ACC112 (cell line): ENCODE measurements around the gene BAG3.
A peak's percentile ranks its signal among the peaks of the same experiment; 100 is the strongest.

Source experiments
- H2AFZ ChIP-seq: fragments of 200-600 bp; sonication (generic); one replicate; pipeline ENCODE4 v1.6.0; 2017; ENCODE audit warnings: antibody characterized with exemption, low read length; ENCODE audit not compliant: unreplicated experiment
- H3K27ac ChIP-seq: fragments of 200-600 bp; sonication (generic); 2 replicates; pipeline ENCODE4 v1.5.1; 2014; ENCODE audit warnings: low read depth, mild to moderate bottlenecking, antibody characterized with exemption, low read length, moderate library complexity
- H3K27me3 ChIP-seq: fragments of 200-600 bp; sonication (generic); 2 replicates; pipeline ENCODE4 v1.6.1; 2014; ENCODE audit warnings: mild to moderate bottlenecking, antibody characterized with exemption, low read length, moderate library complexity, mixed read lengths; ENCODE audit not compliant: insufficient read depth
- H3K36me3 ChIP-seq: fragments of 200-600 bp; sonication (generic); 2 replicates; pipeline ENCODE4 v1.6.1; 2016; ENCODE audit warnings: mild to moderate bottlenecking, antibody characterized with exemption, low read length, moderate library complexity, mixed read lengths; ENCODE audit not compliant: insufficient read depth
- H3K4me1 ChIP-seq: fragments of 200-600 bp; sonication (generic); one replicate; pipeline ENCODE4 v1.6.1; 2016; ENCODE audit warnings: low read length, mixed read lengths; ENCODE audit not compliant: insufficient read depth, unreplicated experiment, control insufficient read depth
- H3K4me3 ChIP-seq: fragments of 200-600 bp; sonication (generic); 2 replicates; pipeline ENCODE4 v1.5.1; 2014; ENCODE audit warnings: mild to moderate bottlenecking, low read depth, low read length
- H3K79me2 ChIP-seq: fragments of 200-600 bp; sonication (generic); one replicate; pipeline ENCODE4 v1.6.0; 2016; ENCODE audit warnings: low read length; ENCODE audit not compliant: control insufficient read depth, unreplicated experiment, insufficient read depth

The BAG3 gene

DNA sequence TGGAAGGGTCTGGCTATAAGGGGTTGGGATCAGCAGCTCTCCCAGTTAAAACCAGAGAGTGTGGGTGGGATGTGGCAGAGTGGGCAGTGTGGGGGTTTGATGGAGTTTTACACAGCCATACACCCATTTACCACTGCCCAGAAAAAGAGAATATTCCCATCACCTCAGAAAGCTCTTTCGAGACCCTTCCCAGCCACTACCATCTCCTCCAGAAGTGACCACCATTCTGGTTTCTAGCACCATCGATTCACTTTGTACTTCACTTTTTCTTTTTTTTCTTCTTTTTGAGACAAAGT is 15.5 kb downstream of the BAG3 start:
- Histone ChIP-seq H3K36me3 (peaks cover 6% of the 10 kb centered on the region; the same call in 1 of the 2 replicates), H3K4me3 (no peak overlapping the region), H3K27me3 (no peaks in the 10 kb centered on the region), H3K4me1 (peaks cover 65% of the 10 kb centered on the region), H3K79me2 (peaks cover 84% of the 10 kb centered on the region), H2AFZ (no peak overlapping the region), H3K27ac (peak overlapping the region; percentile 86)

DNA sequence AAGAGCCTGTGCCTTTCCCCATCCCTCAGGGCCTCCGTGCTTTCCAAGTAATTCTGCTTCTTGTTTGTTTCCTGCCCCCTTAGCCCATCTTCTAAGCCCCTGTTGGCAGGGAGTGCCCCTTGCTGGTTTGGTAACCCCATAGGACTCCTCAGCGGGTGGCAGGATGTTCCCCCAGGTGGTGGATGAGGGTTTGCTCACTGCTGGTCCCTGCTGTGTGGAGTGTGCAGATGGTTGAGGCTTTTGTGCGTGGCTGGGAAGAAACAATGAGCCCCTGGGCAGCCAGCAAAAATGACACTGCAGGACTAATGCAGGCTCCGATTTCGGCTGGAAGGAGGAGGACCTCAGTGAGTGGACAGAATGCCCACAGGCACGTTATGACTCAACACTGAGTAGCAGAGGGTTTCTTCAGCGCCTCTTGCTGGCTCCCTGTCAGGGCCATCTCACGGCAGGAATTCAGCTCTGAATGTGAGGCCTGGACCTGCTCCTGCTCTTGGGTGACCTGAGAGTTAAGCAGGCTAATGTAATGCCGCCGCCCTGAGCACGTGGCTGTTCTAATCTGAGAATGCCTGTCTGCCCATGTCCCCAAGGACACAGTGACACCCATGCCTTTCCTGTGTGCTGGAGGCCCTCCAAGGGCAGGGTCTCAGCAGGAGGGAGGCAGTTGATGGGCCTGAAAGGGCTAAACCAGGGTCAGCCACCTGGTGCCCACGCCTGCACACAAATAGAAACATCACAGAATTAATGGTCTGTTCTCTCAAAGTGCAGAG is 16.6 kb downstream of the BAG3 start:
- no peaks in the 10 kb centered on the region for H3K27me3 ChIP-seq
- peaks cover 65% of the 10 kb centered on the region for H3K4me1 ChIP-seq
- H3K79me2 ChIP-seq: peaks cover 73% of the 10 kb centered on the region
- peak overlapping the region; percentile 6; the same call in 1 of the 2 replicates for H3K4me3 ChIP-seq
- peak overlapping the region; percentile 86 for H3K27ac ChIP-seq
- peaks cover 11% of the 10 kb centered on the region; the same call in 1 of the 2 replicates for H3K36me3 ChIP-seq
- no peak overlapping the region for H2AFZ ChIP-seq

DNA sequence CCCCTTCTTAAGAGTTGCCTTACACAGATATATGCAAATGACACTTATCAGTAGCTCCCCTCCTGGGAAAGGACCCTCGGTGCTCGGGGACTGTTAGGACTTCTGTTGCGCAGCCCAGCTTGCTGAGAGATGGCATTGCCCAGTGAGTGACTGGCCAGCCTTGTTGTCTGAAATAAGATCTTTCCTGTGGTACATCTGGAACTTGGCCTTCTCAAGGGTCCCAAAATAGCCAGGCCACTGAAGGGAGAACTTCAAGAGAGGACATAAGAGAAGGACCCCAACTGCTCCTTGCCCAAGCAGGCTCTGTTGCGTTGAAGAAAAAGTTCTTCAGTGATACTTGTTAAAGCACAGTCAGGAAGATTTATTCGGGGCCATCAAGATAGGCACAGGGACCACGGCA is 17.3 kb downstream of the BAG3 start:
- Histone ChIP-seq H3K4me1 (peaks cover 58% of the 10 kb centered on the region), H3K79me2 (peaks cover 66% of the 10 kb centered on the region), H3K4me3 (no peak overlapping the region), H2AFZ (no peak overlapping the region), H3K27me3 (no peaks in the 10 kb centered on the region), H3K27ac (peak overlapping the region; percentile 86), H3K36me3 (peaks cover 14% of the 10 kb centered on the region; the same call in 1 of the 2 replicates)

DNA sequence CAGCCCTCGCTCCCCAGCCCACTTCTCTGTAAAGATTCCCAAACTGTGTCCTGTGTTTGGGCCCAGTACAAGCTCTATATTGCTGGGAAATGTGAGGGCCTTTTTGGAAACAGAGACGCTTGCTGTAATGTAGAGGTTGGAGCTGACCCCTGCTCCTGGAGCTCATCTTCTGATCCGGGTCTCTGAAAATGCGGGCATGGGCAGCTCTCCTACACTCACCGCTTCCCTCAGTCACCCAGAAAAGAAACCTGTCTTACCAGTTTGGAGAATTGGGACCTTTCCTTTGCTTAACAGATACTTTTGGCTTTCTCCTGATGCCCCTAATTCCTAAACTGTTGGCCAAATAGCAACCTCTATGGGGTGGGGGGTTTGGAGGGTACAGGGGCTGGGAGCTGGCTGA is 18.2 kb downstream of the BAG3 start:
- Histone ChIP-seq H3K4me1 (peaks cover 50% of the 10 kb centered on the region), H3K27ac (no peak overlapping the region), H3K79me2 (peaks cover 57% of the 10 kb centered on the region), H3K27me3 (no peaks in the 10 kb centered on the region), H3K4me3 (no peak overlapping the region), H2AFZ (no peak overlapping the region), H3K36me3 (peaks cover 22% of the 10 kb centered on the region; the same call in 1 of the 2 replicates)

DNA sequence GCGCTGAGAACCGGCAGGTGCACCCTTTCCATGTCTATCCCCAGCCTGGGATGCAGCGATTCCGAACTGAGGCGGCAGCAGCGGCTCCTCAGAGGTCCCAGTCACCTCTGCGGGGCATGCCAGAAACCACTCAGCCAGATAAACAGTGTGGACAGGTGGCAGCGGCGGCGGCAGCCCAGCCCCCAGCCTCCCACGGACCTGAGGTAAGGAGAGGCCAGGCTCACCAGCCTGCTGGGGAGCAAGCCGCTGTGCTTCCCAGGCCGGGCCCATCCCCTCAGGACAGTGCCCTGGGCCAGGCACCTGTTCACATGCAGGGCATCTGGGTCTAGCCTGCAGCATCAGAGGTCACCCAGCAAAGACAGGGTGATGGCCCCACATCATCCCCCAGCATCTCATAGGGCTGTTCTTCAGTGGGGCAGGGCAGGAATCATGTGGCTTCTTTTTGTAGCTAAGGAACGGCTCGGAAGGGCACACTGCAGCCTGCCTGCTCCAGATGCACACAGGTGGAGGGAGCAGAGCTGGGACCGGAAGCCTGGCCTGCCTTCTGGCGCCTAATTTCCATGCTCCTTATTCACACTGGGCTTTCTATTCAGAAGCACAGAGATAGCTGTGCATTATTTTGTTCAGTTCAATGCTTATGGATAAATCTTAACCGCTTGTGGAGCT is 18.9 kb downstream of the BAG3 start:
- Histone ChIP-seq H2AFZ (no peak overlapping the region), H3K4me3 (no peak overlapping the region), H3K36me3 (peaks cover 23% of the 10 kb centered on the region; the same call in 1 of the 2 replicates), H3K27me3 (no peaks in the 10 kb centered on the region), H3K79me2 (peaks cover 52% of the 10 kb centered on the region), H3K27ac (0 out of 2 replicates have a peak overlapping the region, but pooled peaks have one; percentile 4), H3K4me1 (peaks cover 48% of the 10 kb centered on the region)

DNA sequence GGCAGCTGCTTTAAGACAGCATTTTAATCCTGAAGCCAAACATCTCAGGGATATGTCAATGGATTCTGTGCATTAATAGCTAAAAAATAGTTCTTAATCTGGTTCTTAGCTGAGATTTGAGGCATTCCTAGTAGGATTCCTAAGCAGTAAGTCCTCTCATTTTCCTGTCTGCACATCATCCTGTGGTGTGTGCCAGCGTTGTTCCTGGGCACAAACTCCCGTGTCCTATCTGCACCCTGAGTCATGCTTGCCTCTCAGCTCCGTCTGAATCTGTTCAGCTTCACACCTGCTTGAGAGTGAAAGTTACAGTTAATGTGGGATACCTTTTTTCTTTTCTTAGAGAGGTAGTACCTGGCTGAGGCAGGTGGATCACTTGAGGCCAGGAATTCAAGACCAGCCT is 19.5 kb downstream of the BAG3 start:
- Histone ChIP-seq H2AFZ (no peak overlapping the region), H3K36me3 (peaks cover 23% of the 10 kb centered on the region; the same call in 1 of the 2 replicates), H3K27ac (0 out of 2 replicates have a peak overlapping the region, but pooled peaks have one; percentile 4), H3K27me3 (no peaks in the 10 kb centered on the region), H3K79me2 (peaks cover 47% of the 10 kb centered on the region), H3K4me1 (peaks cover 47% of the 10 kb centered on the region), H3K4me3 (no peak overlapping the region)

DNA sequence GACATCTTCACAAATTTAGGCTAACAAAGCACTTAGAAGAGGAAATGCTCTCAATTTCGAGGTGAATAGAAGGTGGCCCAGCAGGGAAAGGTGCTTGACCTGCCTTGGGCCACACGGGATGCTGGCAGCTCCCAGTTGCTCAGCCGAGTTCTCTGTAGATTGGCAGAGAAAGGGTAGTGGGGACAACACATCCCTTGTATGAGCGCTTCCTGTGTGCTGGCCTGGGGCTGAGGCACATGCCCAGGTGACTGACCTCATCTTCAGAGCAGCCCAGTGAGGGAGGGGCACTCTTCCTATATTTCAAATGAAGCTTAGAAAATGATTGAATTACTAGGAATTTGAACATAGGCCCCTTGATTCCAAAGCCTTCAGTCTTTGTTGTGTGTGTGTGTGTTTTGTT is 20.2 kb downstream of the BAG3 start:
- Histone ChIP-seq H3K79me2 (peaks cover 41% of the 10 kb centered on the region), H3K27me3 (no peaks in the 10 kb centered on the region), H3K4me1 (peaks cover 40% of the 10 kb centered on the region), H3K36me3 (peaks cover 23% of the 10 kb centered on the region; the same call in 1 of the 2 replicates), H3K27ac (no peak overlapping the region), H2AFZ (no peak overlapping the region), H3K4me3 (no peak overlapping the region)

DNA sequence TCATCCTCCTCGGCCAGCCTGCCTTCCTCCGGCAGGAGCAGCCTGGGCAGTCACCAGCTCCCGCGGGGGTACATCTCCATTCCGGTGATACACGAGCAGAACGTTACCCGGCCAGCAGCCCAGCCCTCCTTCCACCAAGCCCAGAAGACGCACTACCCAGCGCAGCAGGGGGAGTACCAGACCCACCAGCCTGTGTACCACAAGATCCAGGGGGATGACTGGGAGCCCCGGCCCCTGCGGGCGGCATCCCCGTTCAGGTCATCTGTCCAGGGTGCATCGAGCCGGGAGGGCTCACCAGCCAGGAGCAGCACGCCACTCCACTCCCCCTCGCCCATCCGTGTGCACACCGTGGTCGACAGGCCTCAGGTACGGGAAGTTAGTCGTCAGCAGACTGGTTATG is 21.1 kb downstream of the BAG3 start:
- Histone ChIP-seq H3K4me3 (no peak overlapping the region), H3K79me2 (peaks cover 31% of the 10 kb centered on the region), H3K4me1 (peaks cover 31% of the 10 kb centered on the region), H2AFZ (no peak overlapping the region), H3K36me3 (peaks cover 27% of the 10 kb centered on the region), H3K27me3 (no peaks in the 10 kb centered on the region), H3K27ac (no peak overlapping the region)

DNA sequence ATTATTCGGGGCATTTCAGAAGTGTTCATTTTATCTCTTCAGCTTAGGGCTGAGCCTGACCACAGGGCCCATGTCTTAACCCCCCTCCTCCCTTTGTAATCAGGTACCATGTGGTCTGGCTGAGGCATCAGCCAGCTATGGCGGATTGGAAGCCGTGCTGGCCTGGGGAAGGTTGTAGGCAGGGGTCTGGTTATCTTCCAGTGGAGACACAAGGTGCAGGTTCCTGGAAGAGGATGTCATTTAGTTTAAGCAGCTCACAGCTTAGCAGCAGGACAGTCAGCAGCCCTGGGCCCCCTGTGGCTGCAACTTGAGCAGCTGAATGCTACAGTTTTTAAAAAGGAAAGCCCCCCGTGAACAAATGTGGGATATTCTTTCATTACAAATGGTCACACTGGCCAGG is 22.1 kb downstream of the BAG3 start:
- Histone ChIP-seq H3K27me3 (no peaks in the 10 kb centered on the region), H3K4me1 (peaks cover 24% of the 10 kb centered on the region), H3K79me2 (peaks cover 25% of the 10 kb centered on the region), H3K4me3 (no peak overlapping the region), H2AFZ (no peak overlapping the region), H3K27ac (no peak overlapping the region), H3K36me3 (peaks cover 28% of the 10 kb centered on the region)

DNA sequence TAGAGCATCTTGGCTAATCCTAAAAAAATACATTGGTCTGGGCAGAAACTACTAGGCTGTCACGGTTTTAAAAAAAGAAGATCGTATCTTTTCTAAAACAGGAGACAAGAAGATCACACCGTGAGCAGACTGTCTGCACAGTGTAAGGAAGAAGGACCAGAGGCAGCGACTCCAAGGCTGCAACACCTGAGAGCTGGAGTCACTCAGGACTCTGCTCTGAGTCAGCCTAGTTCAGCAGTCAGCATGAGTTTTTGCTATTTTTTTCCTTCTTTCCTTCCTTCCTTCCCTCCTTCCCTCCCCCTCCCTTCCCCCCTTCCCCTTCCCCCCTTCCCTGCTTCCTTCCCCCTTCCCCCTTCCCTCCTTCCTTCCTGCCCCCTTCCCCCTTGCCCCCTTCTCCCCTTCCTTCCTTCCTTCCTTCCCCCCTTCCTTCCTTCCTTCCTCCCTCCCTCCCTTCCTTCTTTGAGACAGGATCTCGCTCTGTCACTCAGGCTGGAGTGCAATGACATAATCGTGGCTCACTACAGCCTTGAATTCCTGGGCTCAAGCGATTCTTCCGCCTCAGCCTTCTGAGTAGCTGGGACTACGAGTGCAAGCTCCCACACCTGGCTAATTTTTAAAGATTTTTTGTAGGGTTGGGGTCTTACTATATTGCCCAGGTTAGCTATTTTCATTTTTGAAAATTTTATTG is 24.4 kb downstream of the BAG3 start:
- Histone ChIP-seq H2AFZ (no peak overlapping the region), H3K27me3 (no peaks in the 10 kb centered on the region), H3K4me3 (no peak overlapping the region), H3K4me1 (peaks cover 31% of the 10 kb centered on the region), H3K36me3 (peaks cover 25% of the 10 kb centered on the region), H3K27ac (no peak overlapping the region), H3K79me2 (peaks cover 3% of the 10 kb centered on the region)
